Measurements from ENCODE around the gene NDUFAF2. TPM values are rescaled to one million over a fixed set of nuclear protein-coding genes. Genes with fewer than 3 reads are reported as not detected.

NDUFAF2 gene
- total and polyA plus RNA-seq, 10 of the 15 experiments (the other 5 are each of a cell fraction or from before 2014, with no cell fraction given), result 22.4 to 121 (median 65.3) TPM

DNA sequence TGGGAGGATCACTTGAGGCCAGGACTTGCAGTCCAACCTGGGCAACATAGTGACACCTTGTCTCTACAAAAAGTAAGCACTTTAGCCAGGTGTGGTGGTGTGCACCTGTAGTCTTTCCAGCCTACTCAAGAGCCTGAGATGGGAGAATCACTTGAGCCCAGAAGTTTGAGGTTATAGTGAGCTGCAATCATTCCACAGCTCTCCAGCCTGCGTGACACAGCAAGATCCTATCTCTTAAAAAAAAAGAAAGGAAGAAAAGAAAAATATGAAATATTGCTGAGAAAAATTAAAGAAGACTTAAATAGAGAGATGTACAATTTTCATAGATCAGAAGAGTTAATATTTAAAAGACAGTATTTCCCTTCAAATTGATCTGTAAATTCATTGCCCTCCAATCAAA lies 140.9 kb downstream of the NDUFAF2 start:
- ATAC-seq (no peak), DNase-seq (ENCODE audit: low read depth, low spot score) (no peak), FAIRE-seq (no peak)
- SMC1A ChIA-PET (ENCODE audit: uncharacterized antibody, unreplicated experiment), result interaction anchor here (1.6 kb wide), 1 partner anchor 11 kb away, joined by 4 read pairs; no protein-coding TSS in a partner anchor
- intact Hi-C loops (cut with micrococcal nuclease; ENCODE audit: unreplicated experiment) (no loop called here), in situ Hi-C loops (cut with MboI) (no loop called here)
- no peak overlapping the region for H3K27ac ChIP-seq (ENCODE audit: control insufficient read depth, insufficient read depth)
- POLR2A ChIA-PET, result no interaction called here
- no TSS peak for BruUV-seq (replicated peaks)
- WGBS (ENCODE audit: insufficient coverage, insufficient replicate concordance, low lambda C conversion rate, missing lambda C conversion rate), result 100% methylated on average over 1 of the region's 1 CpG
- H3K4me3 ChIP-seq, result no peak overlapping the region
- RAD21 ChIA-PET (ENCODE audit: unreplicated experiment), result no interaction called here
- CTCF ChIA-PET, result no interaction called here
- TF ChIP-seq NFYA (IDR thresholded peaks at IDR 0.05; ENCODE audit: borderline replicate concordance, low read depth, low read length), result no peak
- H3K79me2 ChIP-seq (ENCODE audit: control insufficient read depth, insufficient read depth, low read length), result no peaks in the 10 kb centered on the region
- no peak overlapping the region for H2AFZ ChIP-seq (ENCODE audit: control insufficient read depth, low read depth, low read length)
- H3K36me3 ChIP-seq (ENCODE audit: control insufficient read depth in 2 of 2, insufficient read depth in 2 of 2, low read length in 1 of 2), result no peaks in the 10 kb centered on the region
- H3K9me3 ChIP-seq (replicated peaks; ENCODE audit: control insufficient read depth, insufficient read depth, low read length), result no peaks in the 10 kb centered on the region; the same call in 2 of the 3 replicates
- H4K20me1 ChIP-seq (ENCODE audit: control insufficient read depth, insufficient read depth), result no peaks in the 10 kb centered on the region
- H3K9ac ChIP-seq (ENCODE audit: control insufficient read depth, insufficient read depth, low read length), result no peak overlapping the region
- H3K4me2 ChIP-seq (ENCODE audit: control insufficient read depth, insufficient read depth), result no peak overlapping the region
- H3K4me1 ChIP-seq (ENCODE audit: control insufficient read depth, insufficient read depth, low read length), result no peaks in the 10 kb centered on the region
- H3K27me3 ChIP-seq (replicated peaks in 1 of 2; ENCODE audit: control insufficient read depth in 2 of 2, insufficient read depth in 2 of 2, low read length in 1 of 2), result no peaks in the 10 kb centered on the region

DNA sequence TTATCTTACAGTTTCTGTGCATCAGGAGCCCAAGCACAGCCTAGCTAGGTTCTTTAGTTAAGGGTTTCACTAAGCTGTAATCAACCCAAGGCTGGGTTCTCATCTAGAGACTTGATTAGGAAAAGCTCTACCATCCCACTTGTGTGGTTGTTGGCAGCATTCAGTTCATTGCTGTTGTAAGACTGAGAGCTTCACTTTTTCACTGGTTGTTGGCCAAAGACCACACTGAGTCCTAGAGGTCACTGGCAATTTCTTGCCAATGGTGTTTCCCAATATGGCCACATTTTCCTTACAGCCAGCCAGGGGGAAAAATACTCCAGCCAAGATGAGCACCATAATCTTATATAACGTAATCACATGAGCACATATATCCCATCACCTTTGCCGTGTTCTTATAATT lies 142.9 kb downstream of the NDUFAF2 start:
- DNase-seq (ENCODE audit: low read depth, low spot score) (no peak), FAIRE-seq (no peak), ATAC-seq (no peak)
- Histone ChIP-seq H4K20me1 (ENCODE audit: control insufficient read depth, insufficient read depth) (no peaks in the 10 kb centered on the region), H3K4me1 (ENCODE audit: control insufficient read depth, insufficient read depth, low read length) (no peaks in the 10 kb centered on the region), H3K27me3 (replicated peaks in 1 of 2; ENCODE audit: control insufficient read depth in 2 of 2, insufficient read depth in 2 of 2, low read length in 1 of 2) (no peaks in the 10 kb centered on the region), H3K4me3 (no peak overlapping the region), H3K4me2 (ENCODE audit: control insufficient read depth, insufficient read depth) (no peak overlapping the region), H3K36me3 (ENCODE audit: control insufficient read depth in 2 of 2, insufficient read depth in 2 of 2, low read length in 1 of 2) (no peaks in the 10 kb centered on the region), H2AFZ (ENCODE audit: control insufficient read depth, low read depth, low read length) (no peak overlapping the region), H3K79me2 (ENCODE audit: control insufficient read depth, insufficient read depth, low read length) (no peaks in the 10 kb centered on the region), H3K9me3 (replicated peaks; ENCODE audit: control insufficient read depth, insufficient read depth, low read length) (no peaks in the 10 kb centered on the region; the same call in 1 of the 3 replicates), H3K27ac (ENCODE audit: control insufficient read depth, insufficient read depth) (no peak overlapping the region), H3K9ac (ENCODE audit: control insufficient read depth, insufficient read depth, low read length) (no peak overlapping the region)
- in situ Hi-C loops (cut with MboI), result no loop called here
- POLR2A ChIA-PET, result no interaction called here
- WGBS (ENCODE audit: insufficient coverage, insufficient replicate concordance, low lambda C conversion rate, missing lambda C conversion rate), result 50% methylated on average over 2 of the region's 2 CpGs
- SMC1A ChIA-PET (ENCODE audit: uncharacterized antibody, unreplicated experiment), result interaction anchor here (0.9 to 1.2 kb wide), 3 partner anchors 17 to 570 kb away, joined by 3 to 4 read pairs (median 3); no protein-coding TSS in a partner anchor
- BruUV-seq (replicated peaks), result no TSS peak
- intact Hi-C loops (cut with micrococcal nuclease; ENCODE audit: unreplicated experiment), result no loop called here
- RAD21 ChIA-PET (ENCODE audit: unreplicated experiment), result no interaction called here
- CTCF ChIA-PET, result no interaction called here
- TF ChIP-seq NR2C1 (IDR thresholded peaks at IDR 0.05), result no peak
- TF ChIP-seq FOS (IDR thresholded peaks at IDR 0.05; ENCODE audit: borderline replicate concordance, extremely low read depth, insufficient read length), result no peak
- no peak for TF ChIP-seq FOXM1 (IDR thresholded peaks at IDR 0.05; ENCODE audit: low read depth, low read length)
- TF ChIP-seq CBFB (IDR thresholded peaks at IDR 0.05; ENCODE audit: low read depth), result no peak
- TF ChIP-seq MYC (IDR thresholded peaks at IDR 0.05; ENCODE audit: insufficient read depth, insufficient read length, insufficient replicate concordance, low read length, severe bottlenecking), result no peak
- no peak for TF ChIP-seq ZBTB40 (IDR thresholded peaks at IDR 0.05; ENCODE audit: borderline replicate concordance)
- TF ChIP-seq STAT3 (IDR thresholded peaks at IDR 0.05; ENCODE audit: low read depth, low read length), result no peak
- TF ChIP-seq PAX8 (IDR thresholded peaks at IDR 0.05), result no peak
- TF ChIP-seq ASH2L (IDR thresholded peaks at IDR 0.05; ENCODE audit: borderline replicate concordance, low read depth), result no peak
- no peak for TF ChIP-seq NR2C2 (IDR thresholded peaks at IDR 0.05; ENCODE audit: borderline replicate concordance, control insufficient read depth, insufficient read length, low read depth)
